Stimulated activated CD4-positive, alpha-beta T cell treated with anti-CD3 and anti-CD28 coated beads, Interleukin-15, amount 100 ng/mL, for 1 hour (primary cell): Measurements from ENCODE around the gene AJAP1.
A peak's percentile ranks its signal among the peaks of the same experiment; 100 is the strongest.

Experiments
- DNase-seq, 2 donors: peaks; one replicate each; pipeline ENCODE4 v3.0.0-alpha.2; 2020; ENCODE audit warnings: low read depth in 1 of 2, low spot score in 1 of 2

Gene AJAP1

GRCh38 chr1:4630561-4630960 lies 23.8 kb upstream of the AJAP1 start:
- no peak for DNase-seq

DNA sequence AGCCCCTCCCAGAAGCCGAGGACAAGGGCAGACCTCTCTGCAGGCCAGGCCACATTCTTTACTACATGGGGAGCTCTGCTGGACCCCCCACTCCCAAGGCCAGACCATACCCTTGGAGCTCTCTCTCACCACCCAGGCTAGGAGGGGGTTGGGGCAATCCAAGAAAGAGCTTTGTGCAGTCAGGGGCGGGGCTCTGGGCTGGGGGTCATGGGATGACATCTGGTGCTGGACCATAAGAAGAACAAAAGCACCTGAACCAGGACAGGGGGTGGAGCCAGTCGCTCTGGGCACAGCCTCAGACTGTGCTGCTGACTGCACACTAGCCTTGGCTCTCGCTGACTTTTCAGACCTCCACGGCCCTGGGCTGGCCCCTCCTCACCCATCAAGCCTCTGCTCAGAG lies 23.1 kb upstream of the AJAP1 start:
- DNase-seq, result no peak

DNA sequence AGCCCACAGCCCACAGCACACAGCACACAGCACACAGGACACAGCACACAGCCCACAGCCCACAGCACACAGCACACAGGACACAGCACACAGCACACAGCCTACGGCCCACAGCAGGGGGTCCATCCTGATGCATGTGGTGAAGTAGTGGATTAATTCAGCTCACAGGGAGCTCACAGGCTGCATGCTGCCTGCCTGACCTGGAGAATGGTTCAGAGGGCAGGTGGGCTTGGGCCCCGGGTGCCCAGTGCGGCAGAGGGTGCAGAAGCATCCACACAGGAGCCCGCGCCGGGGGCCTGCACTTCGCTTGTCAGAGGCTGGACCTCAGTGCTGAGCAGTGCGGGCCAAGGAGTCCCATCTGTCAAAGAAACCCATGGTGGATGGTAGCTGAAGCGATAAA lies 21.1 kb upstream of the AJAP1 start:
- DNase-seq, result no peak

GRCh38 chr1:4634156-4634792 lies 20.1 kb upstream of the AJAP1 start:
- no peak for DNase-seq

DNA sequence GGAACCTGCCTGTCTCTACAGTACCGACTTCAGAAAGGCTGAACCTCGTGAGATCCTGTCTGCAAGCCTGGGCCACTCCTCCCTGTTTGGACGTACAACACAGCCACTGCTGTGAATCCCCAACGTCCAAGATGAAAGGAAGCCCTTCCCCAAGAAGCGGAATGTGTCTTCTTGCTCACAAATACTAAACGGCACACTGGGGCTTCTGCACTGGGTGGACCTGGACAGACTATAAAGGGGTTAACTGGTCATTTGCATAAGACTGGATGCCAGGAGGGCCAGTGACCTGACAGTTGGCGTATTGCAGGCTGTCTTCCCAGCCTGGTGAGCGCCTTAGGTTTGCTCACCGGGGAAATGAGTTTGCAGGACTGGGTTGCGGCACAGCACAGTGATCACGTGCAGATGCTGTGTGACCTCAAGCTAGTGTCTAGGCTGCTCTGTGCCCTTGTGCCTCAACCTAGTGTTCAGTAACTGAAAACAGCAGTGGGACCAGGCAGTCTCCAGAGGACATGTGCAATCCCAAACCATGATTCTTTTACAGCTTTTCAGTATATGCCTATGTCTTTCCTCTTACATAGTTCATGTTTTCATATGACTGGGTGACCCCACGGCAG lies 19.5 kb upstream of the AJAP1 start:
- no peak for DNase-seq

GRCh38 chr1:4636186-4636585 lies 18.2 kb upstream of the AJAP1 start:
- DNase-seq, result no peak

DNA sequence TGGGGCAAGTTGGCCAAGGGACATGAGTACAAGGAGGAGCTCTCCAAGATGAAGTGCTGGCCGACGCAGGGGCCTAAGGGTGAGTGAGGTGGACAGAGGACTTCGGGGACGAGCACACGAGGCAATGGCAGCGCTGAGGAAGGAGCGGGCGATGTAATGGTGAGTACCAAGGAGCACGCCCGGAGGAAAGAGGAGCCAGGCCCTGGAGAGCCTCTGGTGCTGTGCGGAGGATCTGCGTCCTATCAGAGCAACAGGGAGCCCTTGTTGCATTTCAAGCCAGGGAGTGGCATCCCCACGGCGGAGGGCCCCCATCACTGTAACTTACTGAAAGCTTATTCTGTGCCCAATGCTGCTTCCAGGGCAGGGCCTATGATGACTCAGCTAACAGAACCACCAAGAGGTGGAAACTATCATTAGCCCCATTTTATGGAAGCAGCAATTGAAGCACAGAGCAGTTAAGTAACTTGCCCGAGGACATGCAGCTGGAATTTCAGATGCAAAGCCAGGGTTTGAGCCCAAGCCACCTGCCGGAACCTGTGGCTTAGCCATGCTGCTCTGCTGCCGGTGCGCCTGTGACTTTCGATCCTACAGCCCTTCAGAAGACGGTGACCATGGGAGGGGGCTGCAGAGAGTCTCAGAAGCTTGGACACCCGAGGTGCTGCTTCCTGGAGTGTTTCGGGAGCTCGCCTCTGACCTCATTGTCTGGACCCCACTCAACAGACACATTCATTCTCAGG lies 17.6 kb upstream of the AJAP1 start:
- DNase-seq, result no peak

GRCh38 chr1:4637616-4638344 lies 16.6 kb upstream of the AJAP1 start:
- no peak for DNase-seq

- DNase-seq, result no peak
Observed at GRCh38 chr1:4638345-4638729, 16.1 kb upstream of the AJAP1 start.

DNA sequence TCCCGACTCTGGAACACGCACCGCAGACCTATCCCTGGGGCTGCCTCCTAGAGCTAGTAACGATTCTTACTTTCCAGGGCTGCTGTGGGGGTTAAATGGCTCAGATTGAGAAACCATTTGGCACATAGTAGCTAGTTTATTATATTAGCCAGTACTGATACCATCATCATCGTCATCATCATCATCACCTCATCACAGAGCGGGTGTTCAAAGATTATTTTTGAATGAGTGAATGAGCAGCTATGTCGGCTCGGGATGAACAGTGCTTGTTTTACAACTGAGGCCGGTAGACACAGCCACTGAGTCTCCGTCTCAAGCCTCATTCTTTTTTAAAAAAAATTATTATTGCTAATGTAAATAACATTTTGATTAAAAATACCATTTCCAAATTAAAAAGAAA lies 13.5 kb upstream of the AJAP1 start:
- no peak for DNase-seq

GRCh38 chr1:4647391-4647790 lies 7.0 kb upstream of the AJAP1 start:
- DNase-seq, result no peak

GRCh38 chr1:4648657-4649056 lies 5.8 kb upstream of the AJAP1 start:
- no peak for DNase-seq

- DNase-seq, result no peak
Observed at GRCh38 chr1:4650481-4650880, 3.9 kb upstream of the AJAP1 start.

GRCh38 chr1:4650981-4651380 lies 3.4 kb upstream of the AJAP1 start:
- no peak for DNase-seq

GRCh38 chr1:4652631-4653327 lies 1.6 kb upstream of the AJAP1 start:
- peak; percentile 17 to 48 for DNase-seq

DNA sequence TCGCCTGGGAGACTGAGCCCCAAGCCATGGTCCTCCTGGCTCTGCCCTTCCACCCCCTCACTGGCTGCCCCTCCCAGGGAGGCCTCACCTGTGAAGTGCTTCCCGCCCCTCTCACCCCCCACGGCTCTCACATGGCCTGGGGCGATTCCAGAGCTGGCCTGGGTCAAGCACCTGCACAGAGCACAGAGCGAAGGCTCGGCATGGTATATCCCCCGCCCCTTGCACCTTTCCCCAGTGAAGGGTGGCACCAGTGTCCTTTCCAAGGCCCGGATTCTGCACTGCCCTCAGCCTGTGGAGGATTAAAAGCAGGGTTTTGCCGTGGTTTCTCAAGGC lies 1.1 kb upstream of the AJAP1 start:
- DNase-seq, result no peak

DNA sequence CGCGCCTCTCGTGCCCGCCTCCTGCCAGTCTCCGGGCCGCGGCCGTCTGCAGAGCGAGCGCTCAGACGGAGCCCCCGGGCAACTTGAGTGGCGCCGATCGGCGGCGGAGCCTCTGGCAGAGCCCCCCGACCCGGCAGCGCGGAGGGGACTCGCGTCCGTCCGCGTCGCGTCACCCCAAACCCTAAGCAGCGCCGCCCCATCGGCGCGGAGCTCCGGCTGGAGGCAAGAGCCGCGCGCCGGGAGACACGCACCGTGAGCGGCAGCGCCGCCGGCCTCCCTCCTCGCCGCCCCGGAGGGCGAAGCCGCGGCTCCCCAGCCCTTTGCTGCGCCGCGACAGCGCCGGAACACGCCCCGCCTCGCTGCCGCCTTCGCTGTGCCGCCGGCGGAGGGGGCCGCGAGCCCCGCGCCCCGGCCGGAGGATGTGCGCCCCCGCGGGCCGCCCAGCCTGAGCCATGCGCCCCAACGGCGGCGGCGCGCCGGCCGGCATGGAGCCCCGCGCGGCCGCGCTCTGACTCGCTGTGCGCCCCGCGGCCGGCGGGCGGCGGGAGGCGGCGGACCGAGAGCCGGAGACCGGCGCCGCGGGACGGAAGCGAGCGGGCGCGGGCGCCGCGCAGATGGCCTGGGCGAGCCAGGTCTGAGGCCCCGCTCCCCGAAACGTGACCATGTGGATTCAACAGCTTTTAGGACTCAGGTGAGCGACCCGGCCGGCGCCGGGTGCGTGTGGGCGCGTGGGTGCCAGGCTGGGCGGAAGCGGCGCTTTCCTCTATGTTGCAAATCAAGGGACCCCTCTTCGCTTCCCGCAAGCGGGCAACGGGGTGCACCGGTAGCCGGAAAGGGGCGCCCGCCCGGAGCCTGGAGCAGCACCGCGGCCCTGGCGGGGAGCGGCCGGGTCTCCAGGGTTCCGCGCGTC lies 610 bp downstream of the AJAP1 start:
- no peak for DNase-seq

DNA sequence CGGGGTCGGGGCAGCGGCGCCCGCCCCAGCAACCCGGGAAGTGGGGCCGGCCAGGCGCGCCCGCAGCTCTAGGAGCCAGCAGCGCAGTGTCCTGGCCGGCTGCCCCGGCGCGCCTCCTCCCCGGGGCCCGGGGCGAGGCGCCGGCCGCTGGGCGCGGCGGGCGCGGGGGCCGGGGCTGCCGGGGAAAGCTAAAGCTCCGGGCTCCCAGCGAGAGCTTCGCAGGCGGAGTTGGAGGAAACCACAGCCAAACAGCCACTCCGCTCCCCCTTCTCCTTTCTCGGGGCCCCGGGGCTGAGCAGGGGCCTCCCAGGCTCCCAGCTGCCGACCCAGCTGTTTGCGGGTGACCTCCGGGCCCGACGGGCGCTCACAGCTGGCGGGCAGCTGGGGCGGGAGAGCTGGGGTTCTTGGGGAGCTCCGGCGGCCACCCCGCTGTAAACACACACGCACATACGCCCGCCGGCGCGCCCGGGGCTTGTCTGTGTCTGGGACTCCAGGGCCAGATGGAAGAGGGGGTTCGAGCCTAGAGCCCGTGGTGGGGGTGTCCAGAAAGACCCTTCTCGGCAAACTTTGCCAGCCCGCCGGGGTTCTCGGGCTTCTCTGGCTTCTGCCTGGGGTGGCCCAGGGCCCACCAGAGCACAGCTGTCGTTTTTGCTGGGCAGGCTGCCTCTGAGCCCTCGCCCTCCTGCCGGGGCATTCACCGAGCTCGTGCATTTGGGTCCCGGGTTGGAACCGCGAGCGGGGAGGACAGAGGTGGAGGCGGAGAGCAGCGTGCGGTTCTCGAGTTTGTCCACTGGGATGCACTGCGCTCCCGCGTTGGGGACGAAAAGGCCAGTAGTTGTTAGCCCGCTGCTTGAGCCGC lies 1.5 kb downstream of the AJAP1 start:
- no peak for DNase-seq

- DNase-seq, result no peak
Observed at GRCh38 chr1:4656533-4657140, 2.2 kb downstream of the AJAP1 start.
